Astrocyte of the cerebellum (primary cell): Measurements from ENCODE around the gene CEMIP2.
"Not testable (repeated sequence)": the region's sequence is repeated elsewhere in the genome, so short reads cannot be mapped to it uniquely, and the experiment has no call there.

Experiments
- DNase-seq: peaks from one replicate; pipeline ENCODE4 v3.0.0-alpha.2; 2011; ENCODE audit warnings: low read depth
- H3K4me3 ChIP-seq: 2 replicates; pipeline ENCODE4 v1.5.1; 2011; ENCODE audit warnings: mild to moderate bottlenecking, low read depth, low read length, moderate library complexity
- in situ Hi-C: cut with HindIII; loops from 2 replicates; pipeline ENCODE4 v1.10.0; 2017; ENCODE audit warnings: low sequenced_read_pairs
- TF ChIP-seq, protein P1 (sequence below): IDR thresholded peaks from 2 replicates; pipeline ENCODE4 v1.5.1; 2012; ENCODE audit warnings: low read length, low read depth, moderate library complexity, mild to moderate bottlenecking; ENCODE audit errors: missing control alignments

CEMIP2 gene

DNA sequence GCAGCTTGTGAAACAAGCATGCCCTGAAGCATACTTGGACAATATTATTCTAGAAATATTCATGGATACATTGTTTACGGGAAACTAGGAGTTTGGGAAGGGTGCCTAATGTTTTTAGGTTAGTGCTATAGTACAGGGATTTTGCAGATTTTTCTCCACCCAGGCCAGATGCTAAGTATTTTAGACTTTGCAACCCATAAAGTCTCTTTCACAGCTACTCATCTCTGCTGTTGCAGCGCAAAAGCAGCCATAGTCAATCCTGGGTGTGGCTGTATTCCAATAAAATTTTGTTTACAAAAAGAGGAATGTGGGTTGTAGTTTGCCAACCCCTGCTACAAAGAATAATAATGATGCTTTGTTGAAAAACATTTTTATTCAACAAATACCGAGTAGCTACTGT lies 106.2 kb downstream of the CEMIP2 start:
- no peak for DNase-seq
- TF ChIP-seq, protein P1, sequence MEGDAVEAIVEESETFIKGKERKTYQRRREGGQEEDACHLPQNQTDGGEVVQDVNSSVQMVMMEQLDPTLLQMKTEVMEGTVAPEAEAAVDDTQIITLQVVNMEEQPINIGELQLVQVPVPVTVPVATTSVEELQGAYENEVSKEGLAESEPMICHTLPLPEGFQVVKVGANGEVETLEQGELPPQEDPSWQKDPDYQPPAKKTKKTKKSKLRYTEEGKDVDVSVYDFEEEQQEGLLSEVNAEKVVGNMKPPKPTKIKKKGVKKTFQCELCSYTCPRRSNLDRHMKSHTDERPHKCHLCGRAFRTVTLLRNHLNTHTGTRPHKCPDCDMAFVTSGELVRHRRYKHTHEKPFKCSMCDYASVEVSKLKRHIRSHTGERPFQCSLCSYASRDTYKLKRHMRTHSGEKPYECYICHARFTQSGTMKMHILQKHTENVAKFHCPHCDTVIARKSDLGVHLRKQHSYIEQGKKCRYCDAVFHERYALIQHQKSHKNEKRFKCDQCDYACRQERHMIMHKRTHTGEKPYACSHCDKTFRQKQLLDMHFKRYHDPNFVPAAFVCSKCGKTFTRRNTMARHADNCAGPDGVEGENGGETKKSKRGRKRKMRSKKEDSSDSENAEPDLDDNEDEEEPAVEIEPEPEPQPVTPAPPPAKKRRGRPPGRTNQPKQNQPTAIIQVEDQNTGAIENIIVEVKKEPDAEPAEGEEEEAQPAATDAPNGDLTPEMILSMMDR = no peak
- H3K4me3 ChIP-seq = no peak overlapping the region
- in situ Hi-C loops = no loop called here

- DNase-seq, in situ Hi-C loops, H3K4me3 ChIP-seq: not testable (repeated sequence)
Measured at GRCh38 chr9:71657276-71657675, 111.0 kb downstream of the CEMIP2 start.

GRCh38 chr9:71656496-71656895 lies 111.8 kb downstream of the CEMIP2 start:
- DNase-seq = no peak
- no peak overlapping the region for H3K4me3 ChIP-seq
- TF ChIP-seq, protein P1 = no peak
- in situ Hi-C loops = no loop called here

DNA sequence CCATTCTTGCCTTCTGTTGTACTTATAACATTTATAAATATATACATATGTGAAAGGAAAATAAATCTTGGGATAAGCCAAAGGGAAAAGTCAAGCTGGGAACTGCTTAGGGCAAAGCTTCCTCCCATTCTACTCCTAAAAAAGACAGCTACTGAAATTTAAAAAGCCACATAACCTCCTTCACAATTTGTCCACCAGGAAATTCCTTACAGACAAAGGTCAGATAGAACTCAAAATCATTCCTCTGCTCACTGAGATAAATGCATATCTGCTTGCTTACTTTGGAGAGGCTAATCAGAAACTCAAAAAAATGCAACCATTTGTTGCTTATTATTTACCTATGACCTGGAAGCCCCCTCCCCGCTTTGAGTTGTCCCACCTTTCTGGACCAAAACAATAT lies 112.5 kb downstream of the CEMIP2 start:
- no peak for DNase-seq
- in situ Hi-C loops = no loop called here
- no peak overlapping the region for H3K4me3 ChIP-seq
- TF ChIP-seq, protein P1 = no peak

DNA sequence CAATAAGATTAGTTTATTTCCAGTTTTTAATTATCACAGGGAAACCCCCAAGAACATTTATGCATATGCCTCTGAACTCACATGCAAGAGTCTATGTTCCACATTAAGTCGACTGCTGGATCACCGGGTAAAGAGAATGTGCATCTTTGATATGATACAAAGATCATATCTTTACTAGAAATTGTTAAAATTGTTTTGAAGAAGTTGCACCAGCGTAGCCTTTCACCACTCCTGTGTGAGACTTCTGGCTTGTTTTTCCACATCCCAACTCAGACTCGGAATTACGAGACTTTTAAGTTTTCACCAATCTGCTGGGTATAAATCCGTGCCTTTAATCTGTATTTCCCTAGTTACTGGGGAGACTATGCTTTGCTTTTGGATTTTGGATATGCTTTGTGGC lies 113.2 kb downstream of the CEMIP2 start:
- in situ Hi-C loops = no loop called here
- TF ChIP-seq, protein P1 = no peak
- no peak overlapping the region for H3K4me3 ChIP-seq
- no peak for DNase-seq

GRCh38 chr9:71652480-71652879 lies 115.8 kb downstream of the CEMIP2 start:
- TF ChIP-seq, protein P1 = no peak
- no peak for DNase-seq
- in situ Hi-C loops = no loop called here
- no peak overlapping the region for H3K4me3 ChIP-seq

DNA sequence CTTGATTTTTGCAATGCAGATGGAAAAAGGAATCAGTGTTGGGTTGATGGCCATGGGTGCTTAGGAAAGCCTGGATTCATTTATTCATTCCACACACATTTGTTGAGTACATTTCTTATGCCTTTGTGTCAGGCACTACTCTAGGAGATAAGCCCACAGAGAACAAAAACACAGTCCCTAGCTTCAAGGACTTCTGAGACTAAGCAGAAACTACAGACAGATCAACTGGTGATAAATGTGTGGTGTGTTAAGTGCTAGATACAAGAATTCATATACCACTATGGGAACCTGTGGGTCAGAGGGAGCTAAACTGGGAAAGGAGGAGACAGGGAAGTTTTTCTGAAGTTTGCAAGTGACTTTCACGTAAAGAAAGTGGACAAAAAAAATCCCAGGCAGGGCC lies 119.9 kb downstream of the CEMIP2 start:
- H3K4me3 ChIP-seq = no peak overlapping the region
- no peak for DNase-seq
- TF ChIP-seq, protein P1 = no peak
- in situ Hi-C loops = loop anchor here (25.0 kb wide), 1 partner anchor 111 kb away; no protein-coding TSS in a partner anchor
